Measurements from ENCODE around the gene SPATA2L.
"Not testable (repeated sequence)": the region's sequence is repeated elsewhere in the genome, so short reads cannot be mapped to it uniquely, and the experiment has no call there.

Gene SPATA2L

GRCh38 chr16:89706518-89707260, 5.2 kb upstream of the SPATA2L start:
- no peak for DNase-seq

- no peak for DNase-seq
Measured at GRCh38 chr16:89705006-89705405, 3.5 kb upstream of the SPATA2L start.

GRCh38 chr16:89704281-89704680, 2.8 kb upstream of the SPATA2L start:
- no peak for DNase-seq

GRCh38 chr16:89700649-89701424, 668 bp downstream of the SPATA2L start:
- DNase-seq = peak; percentile 46 to 54

GRCh38 chr16:89700100-89700648, 1.3 kb downstream of the SPATA2L start:
- DNase-seq = peak; percentile 98 to 99

GRCh38 chr16:89699629-89700099, 1.8 kb downstream of the SPATA2L start:
- not testable (repeated sequence) for DNase-seq

- not testable (repeated sequence) for DNase-seq
Measured at GRCh38 chr16:89698717-89699116, 2.8 kb downstream of the SPATA2L start.

GRCh38 chr16:89697616-89698331, 3.7 kb downstream of the SPATA2L start:
- no peak for DNase-seq

- DNase-seq = no peak
Measured at GRCh38 chr16:89697161-89697615, 4.3 kb downstream of the SPATA2L start.

- no peak for DNase-seq
Measured at GRCh38 chr16:89696670-89697128, 4.8 kb downstream of the SPATA2L start.

GRCh38 chr16:89695875-89696669, 5.4 kb downstream of the SPATA2L start:
- no peak for DNase-seq

GRCh38 chr16:89695086-89695874, 6.2 kb downstream of the SPATA2L start:
- DNase-seq = no peak

GRCh38 chr16:89694784-89695085, 6.8 kb downstream of the SPATA2L start:
- not testable (repeated sequence) for DNase-seq

- no peak for DNase-seq
Measured at GRCh38 chr16:89693931-89694783, 7.3 kb downstream of the SPATA2L start.

GRCh38 chr16:89693289-89693731, 8.2 kb downstream of the SPATA2L start:
- DNase-seq = no peak

GRCh38 chr16:89691986-89692569, 9.4 kb downstream of the SPATA2L start:
- no peak for DNase-seq

- DNase-seq = no peak
Measured at GRCh38 chr16:89691231-89691985, 10.1 kb downstream of the SPATA2L start.

GRCh38 chr16:89690392-89690901, 11.1 kb downstream of the SPATA2L start:
- no peak for DNase-seq

GRCh38 chr16:89689621-89690020, 11.9 kb downstream of the SPATA2L start:
- not testable (repeated sequence) for DNase-seq
